Naive thymus-derived CD4-positive, alpha-beta T cell (primary cell): ENCODE data around the gene PPP1R12C. TPM values are rescaled to one million over a fixed set of nuclear protein-coding genes. Genes with fewer than 3 reads are reported as not detected.

ENCODE experiments used
- ATAC-seq: fragments of 150-1000 bp; cut with Tn5 transposase; 2 replicates; pipeline ENCODE4 v1.10.0; 2021; ENCODE audit warnings: mild to moderate bottlenecking, moderate library complexity
- CTCF ChIA-PET: fragments of 350-600 bp; sonication (Branson Sonifier 250); formaldehyde crosslinking; loops from one replicate; lab custom pipeline; 2021; ENCODE audit warnings: antibody characterized with exemption; lab: Charles Lee
- POLR2A ChIA-PET: fragments of 350-600 bp; sonication (Branson Sonifier 250); formaldehyde crosslinking; loops from one replicate; lab custom pipeline; 2021; ENCODE audit warnings: antibody characterized with exemption, inconsistent platforms; lab: Charles Lee
- DNase-seq, 9 donors: peaks; one replicate each; pipeline versions ENCODE4 v3.0.0 to v3.0.0-alpha.2; 2020 to 2022; ENCODE audit warnings: mixed read lengths in 1 of 9
- H3K27ac ChIP-seq: one replicate; pipeline ENCODE4 v1.7.0; 2013; ENCODE audit warnings: mild to moderate bottlenecking, low read depth, low read length, moderate library complexity
- H3K27me3 ChIP-seq, 2 donors: one replicate each; pipeline ENCODE4 v1.7.0; 2013; ENCODE audit warnings: low read length in 2 of 2, mild to moderate bottlenecking in 2 of 2, moderate library complexity in 2 of 2; ENCODE audit not compliant: control insufficient read depth in 2 of 2, insufficient read depth in 2 of 2
- H3K36me3 ChIP-seq, 3 experiments: 1 replicate in 2 of 3; 2 replicates in 1 of 3; pipeline ENCODE4 v1.7.0; 2013; ENCODE audit warnings: low read length in 3 of 3, mild to moderate bottlenecking in 3 of 3, moderate library complexity in 1 of 3; ENCODE audit not compliant: insufficient read depth in 3 of 3, control insufficient read depth in 2 of 3
- H3K4me1 ChIP-seq, 2 donors: one replicate each; pipeline ENCODE4 v1.7.0; 2013; ENCODE audit warnings: low read length in 2 of 2, mild to moderate bottlenecking in 2 of 2, moderate library complexity in 1 of 2; ENCODE audit not compliant: control insufficient read depth in 2 of 2, insufficient read depth in 2 of 2
- H3K4me3 ChIP-seq: 2 replicates; pipeline ENCODE4 v1.7.0; 2013; ENCODE audit warnings: mild to moderate bottlenecking, low read length
- H3K9me3 ChIP-seq, 3 experiments: 1 replicate in 2 of 3; 2 replicates in 1 of 3; pipeline ENCODE4 v1.7.0; 2013; ENCODE audit warnings: low read length in 3 of 3; ENCODE audit not compliant: control insufficient read depth in 2 of 3
- H3K27ac Mint-ChIP-seq, 9 donors: one replicate each; pipeline ENCODE4 v1.8.0; 2020 to 2022; ENCODE audit warnings: mixed read lengths in 9 of 9, mild to moderate bottlenecking in 8 of 9, moderate library complexity in 5 of 9, inconsistent platforms in 2 of 9
- H3K27me3 Mint-ChIP-seq, 5 donors: one replicate each; pipeline ENCODE4 v1.8.0; 2021 to 2022; ENCODE audit warnings: mixed read lengths in 5 of 5, mild to moderate bottlenecking in 1 of 5
- H3K36me3 Mint-ChIP-seq, 5 donors: one replicate each; pipeline ENCODE4 v1.8.0; 2020 to 2022; ENCODE audit warnings: mixed read lengths in 5 of 5, mild to moderate bottlenecking in 3 of 5, inconsistent platforms in 1 of 5
- H3K4me1 Mint-ChIP-seq, 7 donors: one replicate each; pipeline ENCODE4 v1.8.0; 2020 to 2022; ENCODE audit warnings: mixed read lengths in 7 of 7, mild to moderate bottlenecking in 3 of 7, inconsistent platforms in 1 of 7
- H3K4me3 Mint-ChIP-seq, 10 donors: one replicate each; pipeline ENCODE4 v1.8.0; 2020 to 2022; ENCODE audit warnings: mild to moderate bottlenecking in 10 of 10, mixed read lengths in 10 of 10, moderate library complexity in 6 of 10, inconsistent platforms in 2 of 10
- H3K9me3 Mint-ChIP-seq, 11 donors: one replicate each; pipeline ENCODE4 v1.8.0; 2020 to 2022; ENCODE audit warnings: mixed read lengths in 11 of 11, mild to moderate bottlenecking in 4 of 11, inconsistent platforms in 1 of 11, moderate library complexity in 1 of 11
- intact Hi-C, 2 donors: fragments of 100-400 bp; cut with micrococcal nuclease; formaldehyde crosslinking; loops; one replicate each; pipeline ENCODE4 v1.15.1; 2023
- polyA plus RNA-seq, 2 donors: library from polyadenylated mRNA; unstranded; fragments of 300-500 nt; fragmentation: Illumina TruSeq; gene quantifications; one replicate each; pipeline ENCODE4 v1.2.3, GENCODE V29; 2021
- total RNA-seq, 6 experiments: library from RNA in 5 of 6; stranded (reverse) in 5 of 6; gene quantifications; 1 replicate in 5 of 6; 2 replicates in 1 of 6; pipeline ENCODE4 v1.2.3 and lab custom pipeline; 2021 to 2026

PPP1R12C gene
- total and polyA plus RNA-seq, 7 experiments from 2014 or later, result 3.8 to 180 (median 142) TPM

- ChIA-PET CTCF (interaction anchor here (0.9 kb wide), 1 partner anchor 17 kb away, joined by 3 read pairs; no protein-coding TSS in a partner anchor), POLR2A (no interaction called here)
- peaks cover 0 to 21% (median 9%) of the 10 kb centered on the region in 11 donors for H3K9me3 Mint-ChIP-seq
- Histone ChIP-seq H3K9me3 (no peaks in the 10 kb centered on the region), H3K4me1 (peaks cover 3 to 4% of the 10 kb centered on the region in 2 donors), H3K4me3 (no peak within 1 kb of the TSS), H3K27me3 (peaks cover 0 to under 1% of the 10 kb centered on the region in 2 donors), H3K36me3 (no peaks in the 10 kb centered on the region), H3K27ac (no peak within 1 kb of the TSS)
- ATAC-seq, result no peak
- no peak for DNase-seq
- H3K36me3 Mint-ChIP-seq, result peaks cover 0 to 6% (median 0%) of the 10 kb centered on the region in 5 donors
- H3K27me3 Mint-ChIP-seq, result peaks cover 23 to 57% (median 53%) of the 10 kb centered on the region in 5 donors
- intact Hi-C loops, result no loop called here
- H3K27ac Mint-ChIP-seq, result no peak within 1 kb of the TSS
- H3K4me3 Mint-ChIP-seq, result no peak within 1 kb of the TSS
- peaks cover 5 to 14% (median 10%) of the 10 kb centered on the region in 7 donors for H3K4me1 Mint-ChIP-seq
Observed at GRCh38 chr19:55075371-55075998, 42.0 kb downstream of the PPP1R12C start, which contains the start of gene EPS8L1. TSS of gene EPS8L1 (plus strand) at chr19:55075869. CDS start at chr19:55076445, 576 bp downstream.

GRCh38 chr19:55071913-55072312 is 45.5 kb downstream of the PPP1R12C start:
- intact Hi-C loops, result no loop called here
- no peak overlapping the region for H3K27ac Mint-ChIP-seq
- peaks cover 0 to 27% (median 9%) of the 10 kb centered on the region in 11 donors for H3K9me3 Mint-ChIP-seq
- peaks cover 55 to 74% (median 72%) of the 10 kb centered on the region in 5 donors for H3K27me3 Mint-ChIP-seq
- H3K27ac ChIP-seq, result no peak overlapping the region
- CTCF ChIA-PET, result interaction anchor here (0.6 kb wide), 1 partner anchor 1096 kb away, joined by 3 read pairs; no protein-coding TSS in a partner anchor
- peaks cover 0 to 6% (median 0%) of the 10 kb centered on the region in 5 donors for H3K36me3 Mint-ChIP-seq
- no peak for ATAC-seq
- peaks cover 7 to 20% (median 9%) of the 10 kb centered on the region in 7 donors for H3K4me1 Mint-ChIP-seq
- peaks cover 0 to 11% of the 10 kb centered on the region in 2 donors for H3K4me1 ChIP-seq
- DNase-seq, result no peak
- H3K4me3 Mint-ChIP-seq, result no peak overlapping the region
- POLR2A ChIA-PET, result no interaction called here
- no peak overlapping the region for H3K4me3 ChIP-seq
- H3K9me3 ChIP-seq, result no peaks in the 10 kb centered on the region
- peaks cover 8 to 11% of the 10 kb centered on the region in 2 donors for H3K27me3 ChIP-seq
- H3K36me3 ChIP-seq, result no peaks in the 10 kb centered on the region

- peak; percentile 81 for ATAC-seq
- H3K9me3 ChIP-seq, result no peaks in the 10 kb centered on the region
Observed at GRCh38 chr19:55071129-55071502, 46.3 kb downstream of the PPP1R12C start.

GRCh38 chr19:55070466-55071128 is 46.8 kb downstream of the PPP1R12C start:
- ATAC-seq, result peak; percentile 6
- Mint-ChIP-seq H3K36me3 (peaks cover 0 to 6% (median 0%) of the 10 kb centered on the region in 5 donors), H3K9me3 (peaks cover 0 to 27% (median 9%) of the 10 kb centered on the region in 11 donors), H3K4me1 (peaks cover 7 to 20% (median 9%) of the 10 kb centered on the region in 7 donors), H3K27ac (no peak overlapping the region), H3K27me3 (peaks cover 68 to 81% (median 76%) of the 10 kb centered on the region in 5 donors), H3K4me3 (no peak overlapping the region)
- Histone ChIP-seq H3K4me3 (no peak overlapping the region), H3K36me3 (no peaks in the 10 kb centered on the region), H3K9me3 (no peaks in the 10 kb centered on the region), H3K27ac (no peak overlapping the region), H3K4me1 (peaks cover 0 to 11% of the 10 kb centered on the region in 2 donors), H3K27me3 (peaks cover 8 to 16% of the 10 kb centered on the region in 2 donors)
- POLR2A ChIA-PET, result interaction anchor here (0.6 kb wide), 1 partner anchor 9 kb away, joined by 3 read pairs; no protein-coding TSS in a partner anchor
- CTCF ChIA-PET, result no interaction called here
- intact Hi-C loops, result no loop called here
- DNase-seq, result no peak

More at GRCh38 chr19:55071129-55071502, 46.3 kb downstream of the PPP1R12C start:
- ChIA-PET POLR2A (no interaction called here), CTCF (no interaction called here)
- Histone ChIP-seq H3K4me1 (peaks cover 0 to 11% of the 10 kb centered on the region in 2 donors), H3K4me3 (no peak overlapping the region), H3K36me3 (no peaks in the 10 kb centered on the region), H3K27ac (no peak overlapping the region), H3K27me3 (peaks cover 8 to 16% of the 10 kb centered on the region in 2 donors)
- H3K27me3 Mint-ChIP-seq, result peaks cover 63 to 77% (median 75%) of the 10 kb centered on the region in 5 donors
- intact Hi-C loops, result no loop called here
- H3K4me1 Mint-ChIP-seq, result peaks cover 7 to 20% (median 9%) of the 10 kb centered on the region in 7 donors
- DNase-seq, result no peak
- peaks cover 0 to 27% (median 9%) of the 10 kb centered on the region in 11 donors for H3K9me3 Mint-ChIP-seq
- peaks cover 0 to 6% (median 0%) of the 10 kb centered on the region in 5 donors for H3K36me3 Mint-ChIP-seq
- no peak overlapping the region for H3K27ac Mint-ChIP-seq
- H3K4me3 Mint-ChIP-seq, result no peak overlapping the region

- peak overlapping the region in 1 of 9 donors; percentile 39 for H3K27ac Mint-ChIP-seq
- Histone ChIP-seq H3K27me3 (peaks cover 8 to 16% of the 10 kb centered on the region in 2 donors), H3K36me3 (no peaks in the 10 kb centered on the region), H3K27ac (no peak overlapping the region), H3K4me1 (peaks cover 0 to 11% of the 10 kb centered on the region in 2 donors), H3K4me3 (no peak overlapping the region), H3K9me3 (no peaks in the 10 kb centered on the region)
- H3K9me3 Mint-ChIP-seq, result peaks cover 0 to 27% (median 9%) of the 10 kb centered on the region in 11 donors
- no peak for DNase-seq
- ChIA-PET CTCF (no interaction called here), POLR2A (interaction anchor here (0.6 kb wide), 1 partner anchor 10 kb away, joined by 3 read pairs; no protein-coding TSS in a partner anchor)
- ATAC-seq, result no peak
- peak overlapping the region in 7 of 10 donors; percentile 48 to 75 (median 69) for H3K4me3 Mint-ChIP-seq
- intact Hi-C loops, result no loop called here
- H3K4me1 Mint-ChIP-seq, result peaks cover 7 to 20% (median 9%) of the 10 kb centered on the region in 7 donors
- peaks cover 65 to 75% (median 70%) of the 10 kb centered on the region in 5 donors for H3K27me3 Mint-ChIP-seq
- H3K36me3 Mint-ChIP-seq, result peaks cover 0 to 6% (median 0%) of the 10 kb centered on the region in 5 donors
Observed at GRCh38 chr19:55069865-55070197, 47.6 kb downstream of the PPP1R12C start.
